Lower leg skin (tissue), 4 donors: ENCODE data around the gene NR3C2. TPM values are rescaled to one million over a fixed set of nuclear protein-coding genes. Genes with fewer than 3 reads are reported as not detected.

Source experiments
- DNase-seq, 2 donors: peaks; one replicate each; pipeline ENCODE4 v3.0.0-alpha.2; 2019; ENCODE audit warnings: low spot score in 2 of 2
- H3K4me3 ChIP-seq: fragments of 200-600 bp; sonication (generic); 2 replicates; pipeline ENCODE4 v1.5.1; 2017; ENCODE audit warnings: mild to moderate bottlenecking, low read depth; ENCODE audit not compliant: poor library complexity, severe bottlenecking
- CTCF ChIP-seq, 3 donors: fragments of 450-650 bp; IDR thresholded peaks; one replicate each; pipeline ENCODE4 v1.5.1; 2016; ENCODE audit warnings: antibody characterized with exemption in 3 of 3, mild to moderate bottlenecking in 3 of 3, moderate library complexity in 2 of 3
- POLR2A ChIP-seq, 2 donors: fragments of 450-650 bp; IDR thresholded peaks; one replicate each; pipeline ENCODE4 v1.6.1; 2016 to 2017; ENCODE audit warnings: antibody characterized with exemption in 2 of 2, mild to moderate bottlenecking in 1 of 2, moderate library complexity in 1 of 2
- WGBS, 2 donors: methylation state at CpG; one replicate each; pipeline ENCODE4 v1.1.5; 2018; 5-methylcytosine and 5-hydroxymethylcytosine counted together
- intact Hi-C: fragments of 100-400 bp; cut with DNase I; formaldehyde crosslinking; loops from one replicate; pipeline ENCODE4 v1.15.0; 2023; ENCODE audit warnings: low total_unique reads
- total RNA-seq, 4 donors: library from RNA; depleted of rRNA; stranded (reverse); fragments of >200 nt; gene quantifications; one replicate each; pipeline ENCODE4 v1.1.0, GENCODE V29; 2016

Gene NR3C2
- total RNA-seq, 4 donors from 2014 or later: 9.7 to 21.3 (median 10.6) TPM

- intact Hi-C loops: no loop called here
- no peak overlapping the region for H3K4me3 ChIP-seq
- DNase-seq: no peak
- TF ChIP-seq CTCF (IDR thresholded peaks at IDR 0.05): no peak
- TF ChIP-seq POLR2A (IDR thresholded peaks at IDR 0.05): no peak
Measured at GRCh38 chr4:148398988-148399387, 43.2 kb downstream of the NR3C2 start.

- WGBS, 2 donors: 96 to 98% methylated on average over 2 of the region's 2 CpGs
- H3K4me3 ChIP-seq: no peak overlapping the region
- DNase-seq: no peak
- TF ChIP-seq POLR2A (IDR thresholded peaks at IDR 0.05) (no peak), CTCF (IDR thresholded peaks at IDR 0.05) (no peak)
- intact Hi-C loops: no loop called here
Measured at GRCh38 chr4:148397771-148398170, 44.4 kb downstream of the NR3C2 start.

GRCh38 chr4:148396986-148397673 lies 45.1 kb downstream of the NR3C2 start:
- no peak for DNase-seq
- intact Hi-C loops: no loop called here
- no peak for TF ChIP-seq POLR2A (IDR thresholded peaks at IDR 0.05)
- TF ChIP-seq CTCF (IDR thresholded peaks at IDR 0.05): no peak
- H3K4me3 ChIP-seq: no peak overlapping the region
- WGBS, 2 donors: 85 to 90% methylated on average over 3 of the region's 3 CpGs

- no peak overlapping the region for H3K4me3 ChIP-seq
- no peak for DNase-seq
- 93 to 100% methylated on average over 1 of the region's 1 CpG for WGBS, 2 donors
- intact Hi-C loops: no loop called here
- TF ChIP-seq CTCF (IDR thresholded peaks at IDR 0.05): no peak
- no peak for TF ChIP-seq POLR2A (IDR thresholded peaks at IDR 0.05)
Measured at GRCh38 chr4:148395771-148396170, 46.4 kb downstream of the NR3C2 start.

GRCh38 chr4:148391056-148391455 lies 51.2 kb downstream of the NR3C2 start:
- no peak overlapping the region for H3K4me3 ChIP-seq
- no peak for TF ChIP-seq CTCF (IDR thresholded peaks at IDR 0.05)
- intact Hi-C loops: no loop called here
- no peak for DNase-seq
- 47 to 48% methylated on average over 1 of the region's 1 CpG for WGBS, 2 donors

GRCh38 chr4:148390311-148390710 lies 51.9 kb downstream of the NR3C2 start:
- WGBS, 2 donors: 82 to 88% methylated on average over 3 of the region's 3 CpGs
- TF ChIP-seq CTCF (IDR thresholded peaks at IDR 0.05) (no peak), POLR2A (IDR thresholded peaks at IDR 0.05) (no peak)
- no peak overlapping the region for H3K4me3 ChIP-seq
- intact Hi-C loops: no loop called here
- no peak for DNase-seq
